Nucleus accumbens (tissue), 56 donors: ENCODE measurements around the gene PSMB9.
"Not testable (repeated sequence)": the region's sequence is repeated elsewhere in the genome, so short reads cannot be mapped to it uniquely, and the experiment has no call there.

Source experiments
- DNase-seq, 56 donors: peaks; one replicate each; lab custom pipeline; 2025; lab: John Stamatoyannopoulos, UW

PSMB9 gene

GRCh38 chr6:32855467-32856174 is 1.6 kb downstream of the PSMB9 start:
- no peak for DNase-seq

- DNase-seq: no peak
These were observed 3.3 kb downstream of the PSMB9 start for GRCh38 chr6:32857156-32857891.

GRCh38 chr6:32858194-32858593 is 4.2 kb downstream of the PSMB9 start:
- DNase-seq: no peak

- DNase-seq: no peak
These were observed 6.7 kb downstream of the PSMB9 start for GRCh38 chr6:32860674-32861073.

- DNase-seq: no peak
These were observed 8.7 kb downstream of the PSMB9 start for GRCh38 chr6:32862725-32863124.

- DNase-seq: no peak
These were observed 11.9 kb downstream of the PSMB9 start for GRCh38 chr6:32865724-32866443.

GRCh38 chr6:32867022-32867477 is 13.1 kb downstream of the PSMB9 start:
- no peak for DNase-seq

- no peak for DNase-seq
These were observed 13.7 kb downstream of the PSMB9 start for GRCh38 chr6:32867554-32868256.

- DNase-seq: peak in 45 of 56 donors; percentile 17 to 89 (median 52)
These were observed 14.3 kb downstream of the PSMB9 start for GRCh38 chr6:32868257-32868788.

GRCh38 chr6:32873947-32874346 is 20.0 kb downstream of the PSMB9 start:
- DNase-seq: not testable (repeated sequence)

- no peak for DNase-seq
These were observed 22.6 kb downstream of the PSMB9 start for GRCh38 chr6:32876603-32877002.

- DNase-seq: no peak
These were observed 25.7 kb downstream of the PSMB9 start for GRCh38 chr6:32879691-32880090.

GRCh38 chr6:32880962-32881361 is 27.0 kb downstream of the PSMB9 start:
- not testable (repeated sequence) for DNase-seq

- no peak for DNase-seq
These were observed 28.9 kb downstream of the PSMB9 start for GRCh38 chr6:32882879-32883250.

GRCh38 chr6:32883789-32884188 is 29.8 kb downstream of the PSMB9 start:
- DNase-seq: peak in 4 of 56 donors; percentile 4 to 11 (median 7)

GRCh38 chr6:32885698-32886286 is 31.8 kb downstream of the PSMB9 start:
- no peak for DNase-seq

- peak in 3 of 56 donors; percentile 1 to 46 (median 11) for DNase-seq
These were observed 32.8 kb downstream of the PSMB9 start for GRCh38 chr6:32886681-32887383.

GRCh38 chr6:32887616-32888015 is 33.6 kb downstream of the PSMB9 start:
- DNase-seq: no peak

- DNase-seq: no peak
These were observed 34.6 kb downstream of the PSMB9 start for GRCh38 chr6:32888576-32888975.
